HEK293 (cell line): Measurements from ENCODE around the gene IRX1.

Experiments used
- CTCF ChIA-PET: fragments of 350-600 bp; formaldehyde crosslinking; extraction: SDS; loops from one replicate; lab custom pipeline; 2021; ENCODE audit warnings: antibody characterized with exemption; lab: Yijun Ruan, JAX
- POLR2A ChIA-PET: fragments of 300-600 bp; formaldehyde crosslinking; extraction: SDS; loops from one replicate; lab custom pipeline; 2020; ENCODE audit warnings: antibody characterized with exemption, inconsistent platforms; lab: Yijun Ruan, JAX
- H3K27ac ChIP-seq: fragments of 200-500 bp; sonication (Bioruptor generic); 2 replicates; pipeline ENCODE4 v1.5.1; 2014; ENCODE audit warnings: low read depth, low read length, control low read depth, inconsistent platforms; ENCODE audit errors: extremely low read depth
- H3K36me3 ChIP-seq, 2 experiments: fragments of 200-500 bp in 1 of 2; sonication (Bioruptor generic) in 1 of 2; 1 replicate in 1 of 2; 2 replicates in 1 of 2; pipeline ENCODE4 v1.5.1; 2014 to 2017; ENCODE audit warnings: inconsistent platforms in 2 of 2, low read length in 2 of 2; ENCODE audit not compliant: control insufficient read depth in 2 of 2, insufficient read depth in 1 of 2
- H3K4me1 ChIP-seq: fragments of 200-500 bp; sonication (Bioruptor generic); 2 replicates; pipeline ENCODE4 v1.5.1; 2014; ENCODE audit warnings: mild to moderate bottlenecking, low read length, inconsistent platforms; ENCODE audit not compliant: control insufficient read depth, insufficient read depth
- H3K4me3 ChIP-seq: 2 replicates; pipeline ENCODE4 v1.5.1; 2011; ENCODE audit warnings: low read depth, mild to moderate bottlenecking, control low read depth, low read length, moderate library complexity
- H3K9me3 ChIP-seq: fragments of 200-500 bp; sonication (Bioruptor generic); 2 replicates; pipeline ENCODE4 v1.5.1; 2014; ENCODE audit warnings: low read depth, low read length, inconsistent platforms; ENCODE audit not compliant: control insufficient read depth, insufficient read depth
- INSM2 ChIP-seq: fragments of 450-650 bp; formaldehyde crosslinking; IDR thresholded peaks from 2 replicates; pipeline ENCODE4 v1.5.1; 2016; ENCODE audit warnings: missing biosample characterization, missing genetic modification characterization
- KLF1 ChIP-seq: fragments of 450-650 bp; formaldehyde crosslinking; IDR thresholded peaks from 2 replicates; pipeline ENCODE4 v1.5.1; 2016; ENCODE audit warnings: missing biosample characterization, missing genetic modification characterization
- KLF7 ChIP-seq: fragments of 450-650 bp; formaldehyde crosslinking; IDR thresholded peaks from 2 replicates; pipeline ENCODE4 v1.5.1; 2016; ENCODE audit warnings: missing biosample characterization, missing genetic modification characterization, borderline replicate concordance
- OVOL3 ChIP-seq: fragments of 450-650 bp; formaldehyde crosslinking; IDR thresholded peaks from 2 replicates; pipeline ENCODE4 v1.5.1; 2016; ENCODE audit warnings: missing biosample characterization, missing genetic modification characterization
- SP7 ChIP-seq: fragments of 450-650 bp; formaldehyde crosslinking; IDR thresholded peaks from 2 replicates; pipeline ENCODE4 v1.5.1; 2016; ENCODE audit warnings: missing biosample characterization, missing genetic modification characterization
- ZBTB17 ChIP-seq: fragments of 450-650 bp; formaldehyde crosslinking; IDR thresholded peaks from 2 replicates; pipeline ENCODE4 v1.5.1; 2016; ENCODE audit warnings: missing biosample characterization, missing genetic modification characterization
- ZNF121 ChIP-seq: fragments of 450-650 bp; formaldehyde crosslinking; IDR thresholded peaks from 2 replicates; pipeline ENCODE4 v1.5.1; 2016; ENCODE audit warnings: missing biosample characterization, missing genetic modification characterization
- ZNF148 ChIP-seq: fragments of 450-650 bp; formaldehyde crosslinking; IDR thresholded peaks from 2 replicates; pipeline ENCODE4 v1.5.0; 2017; ENCODE audit warnings: missing biosample characterization, missing genetic modification characterization, borderline replicate concordance
- ZNF19 ChIP-seq: fragments of 450-650 bp; formaldehyde crosslinking; IDR thresholded peaks from 2 replicates; pipeline ENCODE4; 2016; ENCODE audit warnings: missing biosample characterization, missing genetic modification characterization, low read depth
- ZNF214 ChIP-seq: fragments of 450-650 bp; formaldehyde crosslinking; IDR thresholded peaks from 2 replicates; pipeline ENCODE4 v1.5.1; 2017; ENCODE audit warnings: missing biosample characterization, mild to moderate bottlenecking, missing genetic modification characterization, borderline replicate concordance
- ZNF354C ChIP-seq: fragments of 450-650 bp; formaldehyde crosslinking; IDR thresholded peaks from 2 replicates; pipeline ENCODE4 v1.5.1; 2016; ENCODE audit warnings: missing biosample characterization, missing genetic modification characterization, low read depth, borderline replicate concordance
- ZNF362 ChIP-seq: fragments of 450-650 bp; formaldehyde crosslinking; IDR thresholded peaks from 2 replicates; pipeline ENCODE4 v1.5.1; 2016; ENCODE audit warnings: missing biosample characterization, missing genetic modification characterization
- ZNF423 ChIP-seq: fragments of 450-650 bp; formaldehyde crosslinking; IDR thresholded peaks from 2 replicates; pipeline ENCODE4 v1.5.1; 2016; ENCODE audit warnings: missing biosample characterization, missing genetic modification characterization
- ZNF549 ChIP-seq: fragments of 450-650 bp; IDR thresholded peaks from 2 replicates; pipeline ENCODE4 v1.5.1; 2018; ENCODE audit warnings: missing biosample characterization, missing genetic modification characterization, mild to moderate bottlenecking, inconsistent platforms, moderate library complexity
- ZNF626 ChIP-seq: fragments of 450-650 bp; sonication (Bioruptor Pico); formaldehyde crosslinking; IDR thresholded peaks from 2 replicates; pipeline ENCODE4 v1.5.1; 2018; ENCODE audit warnings: missing biosample characterization, missing genetic modification characterization, inconsistent platforms
- ZNF843 ChIP-seq: fragments of 450-650 bp; formaldehyde crosslinking; IDR thresholded peaks from 2 replicates; pipeline ENCODE4 v1.5.1; 2016; ENCODE audit warnings: missing biosample characterization, missing genetic modification characterization
- ZSCAN16 ChIP-seq: fragments of 450-650 bp; formaldehyde crosslinking; IDR thresholded peaks from 2 replicates; pipeline ENCODE4 v1.5.1; 2016; ENCODE audit warnings: missing biosample characterization, missing genetic modification characterization
- ZSCAN30 ChIP-seq: fragments of 450-650 bp; IDR thresholded peaks from 2 replicates; pipeline ENCODE4 v1.5.1; 2018; ENCODE audit warnings: missing biosample characterization, mild to moderate bottlenecking, missing genetic modification characterization, moderate library complexity
- TF ChIP-seq, protein P1 (sequence below): fragments of 450-650 bp; formaldehyde crosslinking; IDR thresholded peaks from 2 replicates; pipeline ENCODE4 v1.5.1; 2016; ENCODE audit warnings: missing biosample characterization, missing genetic modification characterization

The IRX1 gene

GRCh38 chr5:3595006-3595961 lies at the start of gene IRX1:
TSS of gene IRX1 (plus strand) at chr5:3595832. CDS start at chr5:3596106, 274 bp downstream.
- no peak within 1 kb of the TSS for H3K4me3 ChIP-seq
- no peak within 1 kb of the TSS for H3K27ac ChIP-seq
- CTCF ChIA-PET, result no interaction called here
- H3K36me3 ChIP-seq, result no peaks in the 10 kb centered on the region
- no peaks in the 10 kb centered on the region for H3K9me3 ChIP-seq
- POLR2A ChIA-PET, result no interaction called here
- no peaks in the 10 kb centered on the region for H3K4me1 ChIP-seq
- TF ChIP-seq ZNF214 (tag by site-specific recombination) (no peak), KLF1 (tag by site-specific recombination) (no peak), ZNF19 (no peak), ZSCAN16 (no peak), ZNF549 (tag by site-specific recombination) (no peak), OVOL3 (tag by site-specific recombination) (no peak), ZNF626 (tag by site-specific recombination) (no peak), ZNF354C (no peak), ZBTB17 (tag by site-specific recombination) (no peak), SP7 (tag by site-specific recombination) (no peak), ZSCAN30 (tag by site-specific recombination) (no peak), ZNF423 (tag by site-specific recombination) (no peak), INSM2 (tag by site-specific recombination) (no peak), KLF7 (tag by site-specific recombination) (no peak), ZNF148 (tag by site-specific recombination) (no peak), ZNF362 (tag by site-specific recombination) (no peak), ZNF121 (tag by site-specific recombination) (no peak)
- TF ChIP-seq, protein P1, sequence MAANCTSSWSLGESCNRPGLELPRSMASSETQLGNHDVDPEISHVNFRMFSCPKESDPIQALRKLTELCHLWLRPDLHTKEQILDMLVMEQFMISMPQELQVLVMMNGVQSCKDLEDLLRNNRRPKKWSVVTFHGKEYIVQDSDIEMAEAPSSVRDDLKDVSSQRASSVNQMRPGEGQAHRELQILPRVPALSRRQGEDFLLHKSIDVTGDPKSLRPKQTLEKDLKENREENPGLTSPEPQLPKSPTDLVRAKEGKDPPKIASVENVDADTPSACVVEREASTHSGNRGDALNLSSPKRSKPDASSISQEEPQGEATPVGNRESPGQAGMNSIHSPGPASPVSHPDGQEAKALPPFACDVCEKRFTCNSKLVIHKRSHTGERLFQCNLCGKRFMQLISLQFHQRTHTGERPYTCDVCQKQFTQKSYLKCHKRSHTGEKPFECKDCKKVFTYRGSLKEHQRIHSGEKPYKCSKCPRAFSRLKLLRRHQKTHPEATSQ (tag by site-specific recombination), result no peak

DNA sequence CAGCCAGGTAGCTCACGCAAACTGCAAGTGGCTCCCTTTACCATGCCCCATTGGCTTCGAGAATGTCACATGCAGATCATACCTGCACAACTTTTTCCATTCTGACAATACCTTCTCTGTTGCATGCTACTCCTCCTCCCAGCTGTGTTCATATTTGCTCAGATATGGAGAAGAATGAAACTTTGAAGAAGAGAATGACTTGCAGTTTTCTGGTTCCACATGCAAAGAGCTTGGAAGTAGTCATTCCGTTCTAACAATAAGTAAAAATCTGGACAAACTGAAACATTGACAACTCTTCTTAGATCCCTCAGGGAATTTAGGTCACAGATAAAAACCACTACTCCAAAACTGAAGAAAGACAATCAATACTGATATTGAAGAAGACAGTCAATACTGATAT lies 49.6 kb upstream of the IRX1 start:
- Histone ChIP-seq H3K4me1 (no peaks in the 10 kb centered on the region), H3K9me3 (no peaks in the 10 kb centered on the region), H3K4me3 (no peak overlapping the region), H3K36me3 (no peaks in the 10 kb centered on the region), H3K27ac (no peak overlapping the region)
- POLR2A ChIA-PET, result no interaction called here
- CTCF ChIA-PET, result no interaction called here
- TF ChIP-seq ZNF843 (tag by site-specific recombination), result no peak
